ENCODE results near the gene GPX7.

GPX7 gene

GRCh38 chr1:52588027-52588426 lies 14.1 kb upstream of the GPX7 start:
- DNase-seq (ENCODE audit: low read depth): no peak

GRCh38 chr1:52588535-52588934 lies 13.6 kb upstream of the GPX7 start:
- DNase-seq (ENCODE audit: low read depth): no peak

- no peak for DNase-seq (ENCODE audit: low read depth)
Observed at GRCh38 chr1:52590266-52590665, 11.9 kb upstream of the GPX7 start.

GRCh38 chr1:52592637-52593323 lies 9.4 kb upstream of the GPX7 start:
- DNase-seq (ENCODE audit: low read depth): no peak

- DNase-seq (ENCODE audit: low read depth): no peak
Observed at GRCh38 chr1:52593495-52593894, 8.7 kb upstream of the GPX7 start.

GRCh38 chr1:52595061-52595460 lies 7.1 kb upstream of the GPX7 start:
- no peak for DNase-seq (ENCODE audit: low read depth)

GRCh38 chr1:52597912-52598311 lies 4.3 kb upstream of the GPX7 start:
- no peak for DNase-seq (ENCODE audit: low read depth)

GRCh38 chr1:52598729-52599128 lies 3.4 kb upstream of the GPX7 start:
- no peak for DNase-seq (ENCODE audit: low read depth)

GRCh38 chr1:52599236-52599635 lies 2.9 kb upstream of the GPX7 start:
- DNase-seq (ENCODE audit: low read depth): no peak

- no peak for DNase-seq (ENCODE audit: low read depth)
Observed at GRCh38 chr1:52600533-52601179, 1.5 kb upstream of the GPX7 start.

- DNase-seq (ENCODE audit: low read depth): no peak
Observed at GRCh38 chr1:52601519-52601918, 652 bp upstream of the GPX7 start.

- DNase-seq (ENCODE audit: low read depth): no peak
Observed at GRCh38 chr1:52602856-52603600, 857 bp downstream of the GPX7 start.

- no peak for DNase-seq (ENCODE audit: low read depth)
Observed at GRCh38 chr1:52603630-52604029, 1.5 kb downstream of the GPX7 start.

- no peak for DNase-seq (ENCODE audit: low read depth)
Observed at GRCh38 chr1:52604063-52604770, 2.0 kb downstream of the GPX7 start.

- no peak for DNase-seq (ENCODE audit: low read depth)
Observed at GRCh38 chr1:52613636-52614373, 11.6 kb downstream of the GPX7 start.

- DNase-seq (ENCODE audit: low read depth): no peak
Observed at GRCh38 chr1:52614671-52615070, 12.5 kb downstream of the GPX7 start.

- no peak for DNase-seq (ENCODE audit: low read depth)
Observed at GRCh38 chr1:52615489-52616042, 13.4 kb downstream of the GPX7 start.

- DNase-seq (ENCODE audit: low read depth): no peak
Observed at GRCh38 chr1:52621950-52622349, 19.8 kb downstream of the GPX7 start.

- DNase-seq (ENCODE audit: low read depth): no peak
Observed at GRCh38 chr1:52623812-52624211, 21.6 kb downstream of the GPX7 start.

- DNase-seq (ENCODE audit: low read depth): no peak
Observed at GRCh38 chr1:52627028-52627427, 24.9 kb downstream of the GPX7 start.

GRCh38 chr1:52628614-52629324 lies 26.6 kb downstream of the GPX7 start:
- DNase-seq (ENCODE audit: low read depth): no peak
